HG02973 (cell line): ENCODE data around the gene TTC28.

Experiments
- ATAC-seq: cut with Tn5 transposase; IDR thresholded peaks from one replicate; pipeline ENCODE4 v1.9.1; 2021; ENCODE audit warnings: moderate library complexity; ENCODE audit not compliant: unreplicated experiment

The TTC28 gene

DNA sequence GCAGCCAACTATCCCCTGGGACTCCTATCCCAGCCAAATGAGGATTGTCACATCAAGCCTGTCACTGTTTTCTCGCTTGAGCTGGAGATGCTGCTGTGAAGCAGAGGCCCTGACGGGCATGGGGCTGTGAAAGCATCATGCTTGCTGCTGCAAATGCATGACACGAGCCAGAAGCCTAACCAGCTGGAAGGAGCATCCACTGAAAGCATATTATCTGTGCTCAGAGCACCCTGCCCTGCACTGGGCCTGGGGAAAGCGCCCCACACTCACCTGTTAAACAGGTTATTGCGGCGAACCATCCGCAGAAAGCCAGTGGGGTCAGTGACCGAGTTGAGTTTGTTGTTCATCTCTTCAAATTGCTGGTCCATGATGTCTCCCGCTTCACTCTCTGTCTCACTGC lies 649.7 kb downstream of the TTC28 start:
- ATAC-seq, result no peak

- no peak for ATAC-seq
These were observed 650.3 kb downstream of the TTC28 start for GRCh38 chr22:28029201-28029948.

DNA sequence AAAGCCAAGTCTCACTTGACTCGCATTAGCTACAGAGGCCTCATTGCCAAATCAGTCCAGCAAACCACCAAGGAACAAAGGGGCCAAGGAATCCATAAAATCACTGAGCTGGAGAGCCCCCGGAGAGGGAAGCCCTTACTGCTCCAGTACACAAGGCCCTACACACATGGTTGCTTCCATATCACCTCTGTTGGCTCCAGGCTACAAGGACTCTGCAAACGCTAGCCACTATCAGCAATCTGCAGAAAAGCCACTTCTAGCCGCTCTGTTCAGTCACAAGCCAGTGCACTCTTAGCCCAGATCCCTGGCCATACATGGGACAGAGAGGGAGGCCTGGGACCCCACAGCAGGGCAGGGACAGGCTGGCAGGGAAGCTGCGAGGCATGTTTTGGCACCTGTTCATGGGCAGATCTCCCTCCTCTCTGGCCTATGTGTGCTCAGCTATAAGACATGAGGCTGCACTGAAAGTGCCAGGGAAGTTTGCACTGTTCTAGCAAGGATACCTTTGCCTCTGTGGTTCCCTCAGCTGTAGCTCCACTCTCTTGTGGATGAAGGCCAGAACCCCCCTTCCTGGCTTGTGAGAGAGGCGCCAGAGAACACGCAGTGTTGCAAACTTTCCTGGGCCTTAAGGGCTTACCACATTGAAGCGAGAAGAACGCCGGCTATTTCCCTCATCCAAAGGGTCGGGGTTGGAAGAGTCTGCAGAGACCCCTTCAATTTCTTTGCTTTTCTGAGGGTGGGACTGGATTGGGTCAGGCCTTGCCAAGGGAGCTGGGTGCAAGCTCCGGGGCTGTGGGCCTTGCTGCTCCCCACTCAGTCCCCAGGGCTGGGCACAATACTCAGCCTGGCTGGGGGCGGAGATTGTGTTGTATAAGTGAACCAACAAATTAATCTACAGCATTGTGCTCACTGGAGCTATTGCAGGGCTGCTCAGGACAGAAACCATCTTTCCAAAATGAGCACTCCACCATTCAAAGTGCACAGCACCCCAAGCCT lies 651.9 kb downstream of the TTC28 start:
- ATAC-seq, result no peak

DNA sequence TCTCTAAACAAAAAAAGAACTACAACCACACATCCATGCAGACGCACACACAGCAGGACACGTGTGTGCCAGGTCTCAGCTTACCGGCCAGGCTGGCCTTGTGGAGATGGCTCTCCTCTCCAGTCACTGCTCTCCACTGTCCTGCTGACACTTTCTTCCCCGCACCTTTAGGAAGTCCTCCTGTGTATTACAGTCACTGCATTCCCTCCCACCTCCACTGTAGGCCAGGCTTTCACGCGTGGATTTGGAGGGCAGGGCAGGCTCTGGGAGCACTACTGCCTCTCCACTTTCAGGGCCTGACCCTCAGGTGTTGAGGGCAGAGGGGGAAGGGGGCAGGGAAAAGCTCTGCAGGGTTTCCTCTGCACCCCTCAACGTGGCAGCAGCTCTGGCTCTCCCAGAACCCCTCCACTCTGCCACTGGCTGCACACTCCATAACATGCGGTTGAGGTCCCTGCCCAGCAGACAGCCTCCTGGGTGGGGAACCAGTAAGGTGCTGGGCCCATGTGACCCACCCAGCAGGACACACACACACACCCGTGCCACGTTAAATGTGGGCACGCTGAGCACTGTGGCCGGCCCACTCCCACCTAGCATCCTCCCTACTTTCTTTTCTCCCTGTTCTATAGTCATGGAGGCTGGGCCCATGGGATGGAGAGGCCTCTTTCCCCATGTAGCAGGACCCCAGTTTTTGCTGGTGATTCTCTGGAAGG lies 653.6 kb downstream of the TTC28 start:
- ATAC-seq, result no peak

DNA sequence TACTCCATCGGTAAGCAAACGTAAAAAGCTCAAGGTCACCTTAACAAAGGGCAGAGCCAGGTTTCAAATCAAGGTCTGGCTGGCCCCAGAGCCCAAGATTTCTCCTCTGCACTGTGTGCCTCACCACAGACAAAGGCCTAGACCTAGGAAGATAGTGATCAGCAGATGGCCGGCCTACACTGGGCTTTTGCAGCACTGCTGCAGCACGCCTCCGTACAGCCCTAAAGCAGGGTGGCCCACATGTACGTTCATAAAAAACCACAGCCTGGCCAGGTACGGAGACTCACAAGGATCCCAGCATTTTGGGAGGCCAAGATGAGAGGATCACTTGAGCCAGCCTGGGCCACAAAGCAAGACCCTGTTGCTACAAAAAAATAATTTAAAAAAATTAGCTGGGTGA lies 654.3 kb downstream of the TTC28 start:
- ATAC-seq, result no peak

DNA sequence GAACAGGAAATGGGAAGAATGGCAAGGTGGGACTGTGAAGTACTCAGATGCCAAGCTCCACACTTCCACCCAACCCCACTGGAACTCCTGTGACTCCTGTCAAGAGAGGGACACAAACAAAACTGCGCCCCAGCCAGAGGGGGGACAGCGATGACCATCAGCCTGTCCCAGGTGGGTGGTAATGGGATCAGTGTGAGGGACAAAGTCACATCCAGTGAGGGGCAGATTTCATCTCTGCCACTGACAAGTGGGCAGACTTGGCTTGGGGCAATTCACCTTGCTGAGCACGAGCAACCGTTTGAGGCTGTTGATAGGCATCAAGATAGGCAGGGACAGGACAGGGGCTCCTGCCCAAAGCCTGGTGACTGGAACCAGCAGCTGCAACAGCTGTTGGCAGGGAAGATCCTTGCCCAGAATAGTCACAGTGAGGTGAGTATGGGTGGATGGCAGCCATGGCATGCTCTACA lies 655.2 kb downstream of the TTC28 start:
- ATAC-seq, result no peak

DNA sequence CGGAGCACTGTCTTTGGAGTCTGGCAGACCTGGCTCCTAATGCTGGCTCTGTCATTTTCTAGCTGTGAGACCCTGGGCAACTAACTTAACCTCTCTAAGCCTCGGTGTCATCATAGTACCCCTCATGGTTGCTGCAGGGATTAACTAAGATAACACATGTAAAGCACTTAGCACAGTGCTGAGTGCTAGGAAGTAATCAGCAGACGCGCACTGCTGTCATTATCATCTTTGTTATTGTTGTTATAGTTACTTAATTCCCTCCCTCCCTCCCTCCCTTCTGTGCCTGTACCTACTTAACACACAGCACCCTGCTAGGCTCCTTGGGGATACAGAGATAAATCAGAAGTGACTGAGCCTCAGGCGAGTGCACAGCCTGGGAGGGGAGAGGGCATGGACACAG lies 655.9 kb downstream of the TTC28 start:
- ATAC-seq, result no peak

GRCh38 chr22:28023036-28023435 lies 656.6 kb downstream of the TTC28 start:
- ATAC-seq, result no peak

DNA sequence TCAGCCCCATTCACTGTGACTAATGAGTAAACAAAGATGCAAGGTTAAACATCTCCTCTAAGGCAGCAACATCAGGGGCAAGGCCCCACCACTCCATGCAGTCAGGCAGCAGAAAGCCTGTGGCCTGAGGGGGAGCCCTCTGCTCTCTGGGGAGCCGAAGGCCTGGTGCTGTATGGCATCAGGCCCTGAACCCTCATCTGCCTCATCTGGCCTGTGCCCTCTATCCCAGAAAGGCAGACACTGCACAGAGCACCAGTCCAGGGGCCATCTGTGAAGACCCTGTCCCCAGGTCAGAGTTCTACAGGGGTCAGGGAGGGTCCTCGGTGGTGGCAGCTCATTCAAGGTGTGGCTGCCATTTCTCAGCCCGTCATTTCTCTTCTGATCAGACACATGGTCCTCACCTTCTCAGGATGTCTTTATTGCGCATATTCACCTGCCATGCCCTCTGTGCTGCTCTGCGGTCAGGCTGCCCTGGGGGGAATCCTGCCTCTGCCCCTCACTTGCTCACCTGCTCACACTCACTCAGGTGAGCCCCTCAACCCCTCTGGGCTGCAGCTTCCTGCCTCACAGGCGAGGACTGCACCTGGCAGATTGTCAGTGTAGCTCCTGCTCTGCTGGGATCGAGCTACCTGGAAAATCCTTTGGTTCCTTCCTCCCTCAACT lies 657.5 kb downstream of the TTC28 start:
- no peak for ATAC-seq

DNA sequence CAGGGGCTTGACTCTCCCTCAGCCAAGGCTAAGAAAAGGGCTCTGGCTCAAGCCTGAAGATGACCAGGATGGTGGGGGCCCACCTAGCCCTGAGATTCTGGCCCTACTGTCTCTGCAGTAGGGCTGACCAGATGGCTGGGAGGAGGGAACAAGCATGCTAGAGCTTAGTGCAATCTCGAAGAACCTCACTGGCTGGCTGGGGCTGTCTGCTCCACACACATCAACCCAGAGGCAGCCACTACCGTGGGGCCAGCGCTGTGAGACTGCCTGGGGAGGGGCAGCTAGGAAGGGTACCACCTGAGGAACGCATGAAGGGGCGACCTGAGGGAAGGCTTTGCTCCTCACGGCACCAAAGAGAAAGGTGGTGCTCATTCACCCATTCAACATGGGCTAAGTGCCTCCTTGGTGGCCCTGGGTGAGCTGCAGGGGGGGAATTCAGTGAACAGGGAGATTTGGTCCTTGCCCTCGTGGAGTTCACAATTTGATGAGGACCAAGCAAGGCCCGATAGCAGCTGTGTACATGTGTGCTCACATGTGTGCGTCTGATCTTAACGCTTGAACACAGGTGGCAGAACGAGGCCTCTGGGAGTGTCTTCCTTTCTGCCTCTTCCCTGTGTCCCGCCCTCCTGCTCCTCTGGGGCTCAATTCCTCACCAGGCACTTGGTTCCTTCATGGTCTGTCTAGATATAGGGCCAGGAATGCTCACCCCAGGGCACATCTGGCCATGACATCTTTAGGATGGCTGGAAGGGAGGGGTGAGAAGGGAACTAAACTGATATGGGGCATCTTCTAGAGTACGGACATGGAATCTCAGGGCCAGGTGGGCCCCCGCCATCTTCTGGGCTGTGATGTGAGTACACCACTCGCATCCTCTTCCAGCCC lies 658.3 kb downstream of the TTC28 start:
- no peak for ATAC-seq

DNA sequence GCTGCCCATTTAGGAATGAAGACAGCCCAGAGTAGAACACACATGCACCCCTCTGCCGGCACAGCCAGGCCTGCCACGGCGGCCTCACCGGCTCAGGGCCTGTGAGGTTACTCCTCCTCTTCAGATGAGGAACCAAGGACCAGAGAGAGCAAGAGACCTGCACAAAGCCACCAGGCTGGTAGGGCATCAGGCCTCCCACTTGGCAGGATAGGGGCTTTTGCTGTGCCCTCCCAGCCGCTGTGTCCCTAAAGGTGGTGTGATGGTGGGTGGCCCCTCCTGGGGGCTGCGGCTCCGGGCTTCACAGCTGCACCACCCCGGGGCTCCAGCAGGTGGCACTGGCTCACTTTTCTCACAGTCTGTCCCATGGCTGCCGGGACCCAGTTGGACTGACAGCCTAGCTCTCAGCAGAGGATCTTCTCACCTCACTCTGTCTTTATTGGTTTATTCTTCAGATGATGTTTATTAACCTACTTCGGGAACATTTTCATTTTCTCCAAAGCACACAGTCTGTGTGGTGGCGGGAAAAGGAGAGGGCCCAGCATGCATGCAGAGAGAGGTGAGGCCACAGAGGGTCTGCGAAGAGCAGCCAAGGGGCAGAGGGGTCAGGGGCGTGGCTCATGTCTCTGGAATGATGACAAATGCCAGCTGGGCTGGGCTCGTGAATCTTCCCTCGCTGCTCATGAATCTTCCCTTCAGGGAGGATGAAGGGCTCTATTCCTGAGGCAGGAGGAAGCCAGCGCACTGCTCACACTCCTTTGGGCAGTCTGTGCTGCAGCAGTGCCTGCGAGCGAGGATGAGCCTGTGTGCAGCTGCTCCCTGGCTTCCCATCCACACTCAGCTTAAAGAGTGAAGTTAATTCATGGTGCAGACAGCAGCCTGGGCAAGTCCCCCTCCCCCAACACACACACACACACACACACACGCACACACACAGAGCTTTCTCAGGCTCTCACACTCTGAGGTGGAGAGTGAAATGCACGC lies 659.5 kb downstream of the TTC28 start:
- ATAC-seq, result no peak

DNA sequence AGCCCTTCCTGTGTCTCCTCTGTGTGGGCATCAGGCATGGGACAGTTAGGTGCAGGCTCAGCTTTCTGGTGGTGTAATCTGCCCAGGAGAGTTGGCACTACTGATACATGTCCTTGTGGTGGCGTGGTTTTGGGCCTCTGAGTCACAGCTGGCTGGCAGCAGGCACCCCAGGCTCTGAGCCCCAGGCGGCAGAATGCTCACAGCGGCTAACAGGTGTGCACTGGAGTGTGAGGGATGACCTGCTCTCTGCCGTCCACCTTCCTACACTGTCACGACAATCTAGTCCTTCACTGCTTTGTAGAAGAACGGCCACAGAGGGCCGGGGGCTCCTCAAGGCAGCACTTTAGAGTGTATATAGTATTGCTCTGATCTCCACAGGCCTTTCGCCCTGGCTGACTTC lies 660.3 kb downstream of the TTC28 start:
- no peak for ATAC-seq

DNA sequence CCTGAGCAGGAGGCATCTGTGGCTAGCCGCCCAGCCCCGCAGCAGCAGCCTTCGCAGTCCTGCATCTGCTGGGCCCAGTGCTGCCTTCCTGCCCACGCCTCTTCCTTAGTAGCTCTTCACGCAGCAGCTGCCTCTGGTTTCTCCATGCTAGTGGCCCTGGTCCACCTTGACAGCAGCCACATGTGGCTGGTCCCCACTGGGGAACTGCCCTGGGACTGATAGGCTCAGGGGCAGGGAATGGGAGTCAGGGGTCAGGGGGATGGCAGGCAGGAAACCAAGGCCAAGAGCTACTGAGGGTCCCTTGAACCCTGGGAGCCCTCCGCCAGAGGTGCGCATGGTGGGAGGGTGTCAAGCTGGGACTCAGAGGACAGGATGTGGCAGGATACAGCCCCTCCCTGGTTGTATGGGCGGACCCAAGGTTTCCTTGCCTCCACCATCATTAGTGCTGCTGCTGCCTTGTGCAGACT lies 661.1 kb downstream of the TTC28 start:
- ATAC-seq, result no peak

DNA sequence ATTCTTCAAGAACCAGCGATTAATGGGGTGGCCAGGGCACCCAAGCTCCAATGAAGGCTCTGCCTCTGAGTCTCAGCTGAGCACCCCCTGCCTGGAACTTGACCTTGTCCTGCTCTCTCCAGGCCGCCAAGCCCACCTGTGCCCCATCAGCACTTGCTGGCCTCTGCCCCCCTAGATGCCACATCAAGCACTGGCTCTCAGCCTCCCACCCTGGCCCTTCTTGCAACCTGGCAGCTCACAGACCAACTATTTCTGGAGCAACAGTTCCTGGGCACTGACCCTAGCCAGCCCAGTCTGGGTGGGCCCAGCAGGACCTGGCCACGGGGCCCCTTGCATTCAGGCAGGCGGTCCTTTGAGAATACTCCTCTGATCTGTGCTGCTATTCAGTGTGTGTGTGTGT lies 661.8 kb downstream of the TTC28 start:
- ATAC-seq, result no peak

DNA sequence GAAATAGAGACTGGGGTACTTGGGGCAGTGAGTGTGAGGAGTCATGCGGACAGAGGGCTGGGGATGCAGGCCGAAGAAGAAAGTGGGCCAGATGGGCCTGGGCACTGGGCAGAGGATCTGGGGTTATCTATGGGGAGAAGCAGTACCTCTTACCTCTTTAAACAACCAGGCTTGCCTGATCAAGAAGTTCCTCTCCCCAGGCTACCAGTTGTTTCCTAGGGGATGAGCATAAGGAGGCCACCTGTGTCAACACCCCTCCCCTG lies 662.2 kb downstream of the TTC28 start:
- no peak for ATAC-seq

DNA sequence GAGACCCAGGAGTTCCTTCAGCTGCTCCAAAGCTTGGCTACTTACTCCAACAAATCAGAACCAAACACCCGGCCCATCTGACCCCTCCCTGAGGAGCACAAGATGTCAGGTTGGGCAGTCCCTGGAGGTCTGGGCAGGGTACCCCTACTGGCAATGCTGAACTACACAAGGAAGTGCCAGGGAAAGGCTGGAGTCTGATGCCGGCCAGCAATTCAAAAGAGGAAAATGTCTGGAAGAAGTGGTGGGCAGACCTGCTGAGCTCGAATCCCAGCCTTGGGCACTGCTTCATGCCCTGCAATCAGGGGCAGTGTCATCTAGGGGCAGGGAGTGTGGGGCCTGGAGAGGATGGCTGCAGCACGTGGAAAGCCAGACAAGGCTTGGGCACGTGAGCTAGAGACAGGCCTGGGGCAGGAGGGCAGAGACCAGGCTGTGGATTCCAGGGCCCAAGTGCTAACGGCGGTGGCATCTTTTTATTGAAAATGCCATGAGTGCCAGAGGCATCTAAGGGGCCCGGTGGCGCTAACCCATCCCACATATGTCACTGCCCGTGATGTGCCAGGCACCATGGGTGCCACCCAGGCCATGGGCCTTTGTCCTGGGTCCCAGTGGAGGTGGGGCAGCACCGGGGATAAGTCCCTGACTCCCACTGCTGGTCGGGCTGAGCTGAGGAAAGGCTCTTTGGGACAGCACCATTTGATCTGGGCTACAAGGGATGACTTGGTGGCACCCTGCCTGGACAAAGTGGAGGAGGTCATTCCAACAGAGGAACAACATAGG lies 662.7 kb downstream of the TTC28 start:
- no peak for ATAC-seq

DNA sequence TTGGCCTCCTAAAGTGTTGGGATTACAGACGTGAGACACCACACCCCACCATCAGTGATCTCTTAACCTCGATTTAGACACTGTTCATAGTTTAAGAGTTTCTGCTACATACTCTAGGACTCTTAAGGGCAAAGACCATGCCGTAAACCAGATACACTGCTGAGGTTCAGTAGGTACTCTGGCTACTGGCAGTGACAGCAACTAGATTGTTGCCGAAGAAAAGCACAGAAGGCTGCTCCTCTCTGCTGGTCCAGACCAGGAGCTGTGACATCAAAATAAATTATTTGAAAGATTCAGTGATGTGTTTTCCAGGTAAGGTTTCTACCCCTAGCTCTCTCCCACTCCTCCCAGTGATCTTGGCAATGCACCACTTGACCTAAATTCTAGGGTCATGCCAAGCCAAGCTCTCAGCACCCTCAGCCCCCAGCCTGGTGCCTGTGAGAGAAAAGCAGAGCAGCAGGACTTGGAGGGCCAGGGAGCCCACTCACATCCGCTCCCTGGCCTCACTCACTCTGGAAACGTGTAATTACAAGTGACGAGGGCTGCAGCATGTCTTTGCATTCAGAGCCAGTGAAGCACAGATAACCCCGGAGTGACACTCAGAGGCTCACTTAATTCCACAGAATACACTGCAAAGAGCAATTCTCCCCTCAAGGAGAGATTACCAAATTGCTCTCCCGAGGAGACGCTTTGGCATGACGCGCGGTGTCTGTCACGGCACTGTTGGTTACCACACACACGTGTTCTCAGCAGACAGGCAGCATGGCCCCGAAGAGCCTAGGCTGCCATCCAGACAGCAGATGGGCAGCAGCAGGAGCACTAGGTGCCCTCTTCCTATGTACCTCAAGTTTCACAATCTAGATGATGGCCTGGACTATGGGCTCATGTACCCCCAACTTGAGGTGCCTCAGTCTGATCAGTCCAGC lies 663.7 kb downstream of the TTC28 start:
- no peak for ATAC-seq
